Keratinocyte (primary cell): ENCODE measurements around the gene SCAND1. TPM values are rescaled to one million over a fixed set of nuclear protein-coding genes. Genes with fewer than 3 reads are reported as not detected.

ENCODE experiments used
- DNase-seq: peaks from one replicate; pipeline ENCODE4 v3.0.0-alpha.2; 2011; ENCODE audit warnings: low read depth, missing footprints, low spot score
- FAIRE-seq: peaks from 2 replicates; lab custom pipeline; 2011; peaks lifted over from hg19 to GRCh38; lab: Jason Lieb, UNC
- H2AFZ ChIP-seq: 2 replicates; pipeline ENCODE4 v1.6.0; 2012; ENCODE audit warnings: low read length, control low read depth, inconsistent platforms; ENCODE audit not compliant: control insufficient read depth
- H3K27ac ChIP-seq: 2 replicates; pipeline ENCODE4 v1.5.1; 2011; ENCODE audit warnings: low read length; ENCODE audit not compliant: control insufficient read depth, insufficient read depth
- H3K27me3 ChIP-seq: 3 replicates; pipeline ENCODE4 v1.6.0; 2011; ENCODE audit warnings: low read length; ENCODE audit not compliant: control insufficient read depth, insufficient read depth; ENCODE audit errors: extremely low read depth
- H3K36me3 ChIP-seq, 2 experiments: 2 replicates in 1 of 2; 3 replicates in 1 of 2; pipeline ENCODE4 v1.5.1; 2011; ENCODE audit warnings: low read length in 2 of 2, mild to moderate bottlenecking in 1 of 2; ENCODE audit not compliant: control insufficient read depth in 2 of 2, insufficient read depth in 2 of 2; ENCODE audit errors: extremely low read depth in 1 of 2
- H3K4me1 ChIP-seq: 3 replicates; pipeline ENCODE4 v1.5.1; 2011; ENCODE audit warnings: low read length; ENCODE audit not compliant: control insufficient read depth, insufficient read depth; ENCODE audit errors: extremely low read depth
- H3K4me2 ChIP-seq: 3 replicates; pipeline ENCODE4 v1.6.0; 2011; ENCODE audit warnings: low read depth, low read length; ENCODE audit not compliant: control insufficient read depth, insufficient read depth; ENCODE audit errors: extremely low read depth
- H3K4me3 ChIP-seq, 3 experiments: fragments of 200-600 bp in 1 of 3; sonication (generic) in 1 of 3; 2 replicates in 2 of 3; 3 replicates in 1 of 3; pipeline ENCODE4 v1.5.1; 2011 to 2016; ENCODE audit warnings: low read length in 3 of 3, mild to moderate bottlenecking in 3 of 3, control low read depth in 2 of 3, inconsistent platforms in 1 of 3, low read depth in 1 of 3, mixed read lengths in 1 of 3, mixed run types in 1 of 3, moderate library complexity in 1 of 3; ENCODE audit not compliant: control insufficient read depth in 2 of 3, insufficient read depth in 2 of 3; ENCODE audit errors: extremely low read depth in 1 of 3
- H3K79me2 ChIP-seq: 2 replicates; pipeline ENCODE4 v1.6.0; 2012; ENCODE audit warnings: low read length; ENCODE audit not compliant: control insufficient read depth, insufficient read depth
- H3K9ac ChIP-seq: 3 replicates; pipeline ENCODE4 v1.6.0; 2011; ENCODE audit warnings: low read length; ENCODE audit not compliant: control insufficient read depth, insufficient read depth; ENCODE audit errors: extremely low read depth
- H3K9me1 ChIP-seq: 3 replicates; pipeline ENCODE4 v1.6.0; 2011; ENCODE audit warnings: low read length; ENCODE audit not compliant: control insufficient read depth, insufficient read depth; ENCODE audit errors: extremely low read depth
- H3K9me3 ChIP-seq: 2 replicates; pipeline ENCODE4 v1.5.1; 2012; ENCODE audit warnings: low read depth, low read length; ENCODE audit not compliant: control insufficient read depth
- H4K20me1 ChIP-seq: 3 replicates; pipeline ENCODE4 v1.6.0; 2011; ENCODE audit warnings: low read length; ENCODE audit not compliant: control insufficient read depth, insufficient read depth; ENCODE audit errors: extremely low read depth
- EZH2 ChIP-seq: IDR thresholded peaks from one replicate; pipeline ENCODE4 v1.6.1; 2012; ENCODE audit warnings: inconsistent platforms, mild to moderate bottlenecking, low read length, moderate library complexity
- dilution Hi-C: fragments of 300-500 bp; cut with MboI; formaldehyde crosslinking; loops from one replicate; pipeline ENCODE4 v1.7.0; 2020; ENCODE audit warnings: low sequenced_read_pairs; ENCODE audit not compliant: extremely low pct_ligation_motif_present
- polyA plus RNA-seq, 5 experiments: library from polyadenylated mRNA; depleted of rRNA in 3 of 5; stranded (reverse) in 3 of 5; stranded (forward) in 1 of 5; unstranded in 1 of 5; fragments of >200 nt; gene quantifications; 1 replicate in 1 of 5; 2 replicates in 3 of 5; 3 replicates in 1 of 5; pipeline versions ENCODE4 v1.2.1 to v1.2.3, GENCODE V29; 2011 to 2012; ENCODE audit warnings: missing spikeins in 2 of 5, low read depth in 1 of 5, low replicate concordance in 1 of 5
- TF ChIP-seq, protein P1 (sequence below), 3 experiments: IDR thresholded peaks in 1 of 3; conservative IDR thresholded peaks in 1 of 3; optimal IDR thresholded peaks in 1 of 3; 2 replicates in 2 of 3; 3 replicates in 1 of 3; pipeline versions ENCODE3 to v1.5.1; 2011; ENCODE audit warnings: low read length in 3 of 3, mild to moderate bottlenecking in 3 of 3, moderate library complexity in 2 of 3, control low read depth in 1 of 3, inconsistent platforms in 1 of 3; ENCODE audit not compliant: insufficient read depth in 2 of 3; ENCODE audit errors: extremely low read depth in 1 of 3

Gene SCAND1
- polyA plus RNA-seq, 1 donor (not counting 4 experiments of a cell fraction or from before 2014, with no cell fraction given), result 5.8 TPM

DNA sequence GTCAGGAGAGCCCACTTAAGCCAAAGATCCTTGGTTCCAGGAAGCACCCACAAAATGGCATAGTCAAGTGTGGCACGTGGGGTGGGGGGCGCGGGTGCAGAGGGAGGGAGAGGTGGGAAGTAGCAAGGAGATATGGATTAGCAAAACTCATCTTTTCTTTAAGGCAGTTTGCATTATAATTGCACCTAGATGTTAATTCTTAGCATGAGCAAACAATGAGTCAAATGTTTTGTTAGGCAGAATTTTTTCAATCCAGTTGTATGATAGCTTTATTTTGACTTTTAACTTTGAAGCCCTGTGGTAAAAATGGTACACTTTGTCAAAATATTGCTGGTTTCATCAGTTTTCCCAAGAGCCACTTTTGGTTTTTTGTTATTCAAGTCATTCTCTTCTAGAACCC lies 15.0 kb downstream of the SCAND1 start:
- Histone ChIP-seq H3K4me2 (no peak overlapping the region), H4K20me1 (no peaks in the 10 kb centered on the region), H3K9me3 (no peaks in the 10 kb centered on the region), H3K9ac (no peak overlapping the region), H3K36me3 (peaks cover 9 to 20% of the 10 kb centered on the region in 2 experiments), H3K27me3 (no peaks in the 10 kb centered on the region), H3K9me1 (no peaks in the 10 kb centered on the region), H3K27ac (no peak overlapping the region), H3K79me2 (no peaks in the 10 kb centered on the region), H3K4me3 (no peak overlapping the region), H2AFZ (no peak overlapping the region), H3K4me1 (no peaks in the 10 kb centered on the region)
- DNase-seq (no peak), FAIRE-seq (no peak)
- dilution Hi-C loops, result no loop called here
- TF ChIP-seq EZH2, result no peak
- TF ChIP-seq, protein P1, sequence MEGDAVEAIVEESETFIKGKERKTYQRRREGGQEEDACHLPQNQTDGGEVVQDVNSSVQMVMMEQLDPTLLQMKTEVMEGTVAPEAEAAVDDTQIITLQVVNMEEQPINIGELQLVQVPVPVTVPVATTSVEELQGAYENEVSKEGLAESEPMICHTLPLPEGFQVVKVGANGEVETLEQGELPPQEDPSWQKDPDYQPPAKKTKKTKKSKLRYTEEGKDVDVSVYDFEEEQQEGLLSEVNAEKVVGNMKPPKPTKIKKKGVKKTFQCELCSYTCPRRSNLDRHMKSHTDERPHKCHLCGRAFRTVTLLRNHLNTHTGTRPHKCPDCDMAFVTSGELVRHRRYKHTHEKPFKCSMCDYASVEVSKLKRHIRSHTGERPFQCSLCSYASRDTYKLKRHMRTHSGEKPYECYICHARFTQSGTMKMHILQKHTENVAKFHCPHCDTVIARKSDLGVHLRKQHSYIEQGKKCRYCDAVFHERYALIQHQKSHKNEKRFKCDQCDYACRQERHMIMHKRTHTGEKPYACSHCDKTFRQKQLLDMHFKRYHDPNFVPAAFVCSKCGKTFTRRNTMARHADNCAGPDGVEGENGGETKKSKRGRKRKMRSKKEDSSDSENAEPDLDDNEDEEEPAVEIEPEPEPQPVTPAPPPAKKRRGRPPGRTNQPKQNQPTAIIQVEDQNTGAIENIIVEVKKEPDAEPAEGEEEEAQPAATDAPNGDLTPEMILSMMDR (optimal IDR thresholded peaks at IDR 0.05 in 1 of 3, IDR thresholded peaks at IDR 0.05 in 1 of 3, conservative IDR thresholded peaks at IDR 0.05 in 1 of 3; ENCODE audit: extremely low read depth in 1 of 3, insufficient read depth in 2 of 3, low read length in 3 of 3), result no peak

DNA sequence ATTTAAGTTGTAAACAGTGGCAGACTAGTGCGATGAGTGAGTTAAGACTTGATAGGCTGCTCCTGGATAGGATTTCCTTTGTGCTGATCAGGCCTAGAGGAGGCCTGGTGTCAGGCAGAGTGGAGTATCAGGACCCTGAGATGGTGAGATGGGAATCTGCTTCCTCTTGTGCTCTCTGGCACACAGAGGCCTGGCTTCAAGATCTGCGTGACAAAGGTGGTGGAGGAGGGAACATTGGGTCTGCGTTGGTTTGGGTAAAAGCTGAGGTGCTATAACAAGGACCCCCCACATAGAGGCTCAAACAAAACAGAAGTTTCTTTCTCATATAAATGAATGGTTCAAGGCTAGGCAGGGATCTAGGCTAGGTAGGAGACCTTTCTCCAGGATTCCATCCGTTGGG lies 20.3 kb downstream of the SCAND1 start:
- no peak overlapping the region for H3K27ac ChIP-seq
- H3K4me1 ChIP-seq, result no peaks in the 10 kb centered on the region
- dilution Hi-C loops, result no loop called here
- no peaks in the 10 kb centered on the region for H3K27me3 ChIP-seq
- H3K9me1 ChIP-seq, result no peaks in the 10 kb centered on the region
- no peak overlapping the region for H3K9ac ChIP-seq
- peaks cover 11 to 12% of the 10 kb centered on the region in 2 experiments for H3K36me3 ChIP-seq
- H4K20me1 ChIP-seq, result no peaks in the 10 kb centered on the region
- H3K79me2 ChIP-seq, result no peaks in the 10 kb centered on the region
- no peak for FAIRE-seq
- H2AFZ ChIP-seq, result no peak overlapping the region
- H3K4me3 ChIP-seq, result no peak overlapping the region
- no peak for DNase-seq
- TF ChIP-seq EZH2, result no peak
- TF ChIP-seq, protein P1 (optimal IDR thresholded peaks at IDR 0.05 in 1 of 3, IDR thresholded peaks at IDR 0.05 in 1 of 3, conservative IDR thresholded peaks at IDR 0.05 in 1 of 3; ENCODE audit: extremely low read depth in 1 of 3, insufficient read depth in 2 of 3, low read length in 3 of 3), result no peak
- no peak overlapping the region for H3K4me2 ChIP-seq
- no peaks in the 10 kb centered on the region for H3K9me3 ChIP-seq
